OCI-LY3 (cell line): ENCODE results near the gene CDC25A.

Experiments
- CTCF ChIP-seq: fragments of 200-600, 300-600 bp; sonication (generic); IDR thresholded peaks from 2 replicates; pipeline ENCODE4 v1.5.1; 2014; ENCODE audit warnings: antibody characterized with exemption, low read length, low read depth
- EZH2phosphoT487 ChIP-seq: fragments of 200-600 bp; shearing (Covaris generic); IDR thresholded peaks from 2 replicates; pipeline ENCODE4 v1.6.1; 2018; ENCODE audit warnings: antibody characterized with exemption, mixed run types, low read depth

DNA sequence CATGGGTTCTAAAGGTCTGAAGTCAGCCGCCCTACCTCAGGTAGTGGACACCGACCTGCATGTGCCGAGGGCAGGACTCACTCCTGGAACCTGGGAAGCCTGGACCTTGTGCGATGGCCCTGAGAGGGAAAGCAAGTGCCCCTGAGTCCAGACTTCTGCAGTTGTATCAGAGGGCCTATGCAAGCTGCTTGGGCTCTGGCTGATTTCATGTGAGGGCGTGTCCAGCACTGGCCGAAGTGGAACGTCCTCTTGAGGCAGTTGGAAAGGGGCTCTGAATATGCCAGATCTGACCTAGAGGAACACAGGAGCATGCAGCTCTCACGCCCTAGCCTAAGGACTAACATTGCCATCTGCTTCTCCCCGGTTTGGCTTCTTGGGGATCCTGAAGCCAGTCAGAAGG is 32.5 kb upstream of the CDC25A start:
- TF ChIP-seq CTCF (no peak), EZH2phosphoT487 (no peak)
